Measurements from ENCODE around the gene TRMT11.

GRCh38 chr6:126040826-126041225, 54.5 kb downstream of the TRMT11 start:
- TF ChIP-seq EZH2phosphoT487 (IDR thresholded peaks at IDR 0.05) = no peak
- no peak for TF ChIP-seq EZH2 (IDR thresholded peaks at IDR 0.05)
